DMS53 treated with DMSO at 0.1 percent for 48 hours (cell line): ENCODE measurements around the gene GLTPD2.
"Not testable (repeated sequence)": the region's sequence is repeated elsewhere in the genome, so short reads cannot be mapped to it uniquely, and the experiment has no call there.

Source experiments
- DNase-seq: peaks from one replicate; lab custom pipeline; 2025; ENCODE audit not compliant: unreplicated experiment; lab: John Stamatoyannopoulos, UW

GLTPD2 gene

DNA sequence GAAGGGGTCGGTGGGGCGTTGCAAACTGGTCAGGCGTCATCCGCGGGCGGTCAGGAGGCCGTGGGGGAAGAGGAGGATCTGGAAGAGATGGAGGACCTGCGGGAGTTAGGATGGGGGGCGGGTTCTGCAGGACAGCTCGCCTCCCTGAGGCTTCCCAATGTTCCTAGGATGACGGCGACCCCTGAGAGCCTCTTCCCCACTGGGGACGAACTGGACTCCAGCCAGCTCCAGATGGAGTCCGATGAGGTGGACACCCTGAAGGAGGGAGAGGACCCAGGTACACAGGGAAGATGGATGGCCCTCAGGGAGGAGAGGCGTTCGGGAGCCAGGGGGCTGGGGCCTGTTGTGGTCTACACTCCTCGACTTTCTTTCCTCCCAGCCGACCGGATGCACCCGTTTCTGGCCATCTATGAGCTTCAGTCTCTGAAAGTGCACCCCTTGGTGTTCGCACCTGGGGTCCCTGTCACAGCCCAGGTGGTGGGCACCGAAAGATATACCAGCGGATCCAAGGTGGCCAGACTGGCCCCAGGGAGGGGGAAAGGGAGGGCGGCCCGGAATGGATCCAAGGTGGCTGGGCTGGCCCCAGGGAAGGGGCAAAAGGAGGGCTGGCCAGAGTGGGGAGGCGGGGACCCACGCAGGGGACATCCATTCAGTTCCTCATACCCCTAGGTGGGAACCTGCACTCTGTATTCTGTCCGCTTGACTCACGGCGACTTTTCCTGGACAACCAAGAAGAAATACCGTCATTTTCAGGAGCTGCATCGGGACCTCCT, 19.0 kb downstream of the GLTPD2 start:
- no peak for DNase-seq

GRCh38 chr17:4808378-4808767, 19.6 kb downstream of the GLTPD2 start:
- DNase-seq: no peak

GRCh38 chr17:4810696-4811290, 22.0 kb downstream of the GLTPD2 start:
- DNase-seq: no peak

DNA sequence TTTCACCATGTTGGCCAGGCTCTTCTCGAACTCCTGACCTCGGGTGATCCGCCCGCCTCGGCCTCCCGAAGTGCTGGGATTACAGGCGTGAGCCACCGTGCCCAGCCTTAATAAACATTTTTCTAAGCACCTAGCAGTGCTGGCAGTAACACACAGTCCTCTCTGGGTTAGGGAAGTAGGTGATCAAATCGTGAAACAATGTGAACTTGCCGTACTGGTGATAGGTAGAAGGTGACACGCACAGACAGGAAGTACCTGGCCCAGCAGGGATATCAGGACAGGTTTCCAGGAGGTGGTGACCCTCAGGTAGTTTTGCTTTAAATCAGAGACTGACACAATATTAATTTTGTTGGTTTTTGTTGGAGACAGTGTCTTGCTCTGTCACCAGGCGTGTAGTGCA, 22.7 kb downstream of the GLTPD2 start:
- DNase-seq: no peak

- DNase-seq: no peak
Observed at GRCh38 chr17:4812690-4813089, 23.9 kb downstream of the GLTPD2 start.

DNA sequence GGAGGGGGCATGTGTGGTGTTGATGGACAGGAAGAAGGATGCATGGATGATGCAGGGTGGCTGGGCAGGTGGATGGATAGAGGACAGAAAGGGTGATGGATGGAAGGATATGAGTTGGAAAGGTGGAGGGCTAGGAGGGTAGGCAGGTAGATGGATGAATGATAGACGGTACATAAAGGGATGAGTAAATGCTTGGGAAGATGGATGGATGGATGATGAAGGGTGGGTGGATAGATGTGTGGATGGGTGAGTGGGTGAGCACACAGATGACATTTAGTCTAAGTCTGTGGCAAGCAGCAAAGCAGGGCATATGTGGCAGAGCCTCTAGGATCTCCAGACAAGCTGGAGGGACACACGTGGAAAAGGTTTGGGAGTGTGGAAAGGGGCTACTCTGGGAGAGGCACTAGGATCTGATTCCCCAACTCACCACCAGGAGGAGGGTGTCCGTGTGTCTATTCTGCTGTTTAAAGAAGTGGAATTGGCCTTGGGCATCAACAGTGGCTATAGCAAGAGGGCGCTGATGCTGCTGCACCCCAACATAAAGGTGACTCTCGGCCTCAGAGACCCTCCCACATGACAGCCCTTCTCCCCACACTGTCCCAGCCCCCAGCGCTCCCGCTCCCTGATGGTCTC, 26.4 kb downstream of the GLTPD2 start:
- DNase-seq: no peak

DNA sequence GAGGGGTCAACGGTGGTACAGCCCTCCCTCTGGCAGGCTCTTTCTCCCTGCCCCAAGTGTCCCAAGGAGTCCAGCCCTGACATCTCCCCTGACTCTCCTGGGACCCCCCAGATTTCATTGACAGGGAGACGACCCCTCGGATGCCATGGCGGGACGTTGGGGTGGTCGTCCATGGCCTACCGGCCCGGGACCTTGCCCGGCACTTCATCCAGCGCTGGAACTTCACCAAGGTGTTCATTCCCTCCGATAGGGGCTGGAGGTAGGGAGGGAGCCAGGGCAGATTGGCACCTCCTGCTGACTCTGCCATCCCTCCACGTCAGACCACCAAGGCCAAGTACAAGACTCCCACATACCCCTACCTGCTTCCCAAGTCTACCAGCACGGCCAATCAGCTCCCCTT, 28.1 kb downstream of the GLTPD2 start:
- no peak for DNase-seq

DNA sequence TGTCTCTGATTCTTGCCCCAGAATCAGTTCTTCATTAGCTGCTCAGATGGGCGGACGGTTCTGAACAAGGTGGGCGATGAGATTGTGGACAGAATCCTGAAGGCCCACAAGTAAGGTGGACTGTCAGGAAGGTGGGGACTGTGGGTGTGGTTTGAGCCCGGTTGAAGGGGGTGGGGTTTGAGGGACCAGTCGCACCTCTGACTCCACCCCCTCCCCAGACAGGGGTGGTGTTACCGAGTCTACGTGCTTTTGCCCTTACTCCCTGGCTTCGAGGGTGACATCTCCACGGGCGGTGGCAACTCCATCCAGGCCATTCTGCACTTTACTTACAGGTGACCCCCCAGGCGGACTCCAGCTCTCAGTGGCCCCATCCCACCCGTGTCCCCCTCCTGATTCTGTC, 29.5 kb downstream of the GLTPD2 start:
- DNase-seq: no peak

GRCh38 chr17:4822835-4823234, 34.1 kb downstream of the GLTPD2 start:
- no peak for DNase-seq

GRCh38 chr17:4823373-4824089, 34.8 kb downstream of the GLTPD2 start:
- DNase-seq: peak; percentile 13

DNA sequence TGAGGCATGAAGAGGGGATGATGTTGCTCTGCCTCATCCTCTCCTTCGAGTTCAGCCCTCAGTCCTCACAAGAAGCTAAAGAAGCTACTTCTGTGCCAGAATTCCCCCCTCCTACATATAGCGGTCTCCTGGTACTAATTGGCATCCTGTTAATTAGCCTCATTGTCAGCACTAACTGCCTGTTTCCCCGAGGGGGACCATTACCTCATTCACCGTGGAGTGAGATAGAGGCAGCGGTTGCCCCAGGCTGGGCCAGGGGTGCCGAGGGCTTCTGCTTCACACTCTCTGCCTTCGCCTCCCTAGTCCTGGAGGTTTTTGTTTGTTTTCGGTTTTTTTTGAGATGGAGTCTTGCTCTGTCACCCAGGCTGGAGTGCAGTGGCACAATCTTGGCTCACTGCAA, 38.6 kb downstream of the GLTPD2 start:
- DNase-seq: no peak

- DNase-seq: not testable (repeated sequence)
Observed at GRCh38 chr17:4832829-4833177, 44.0 kb downstream of the GLTPD2 start.

DNA sequence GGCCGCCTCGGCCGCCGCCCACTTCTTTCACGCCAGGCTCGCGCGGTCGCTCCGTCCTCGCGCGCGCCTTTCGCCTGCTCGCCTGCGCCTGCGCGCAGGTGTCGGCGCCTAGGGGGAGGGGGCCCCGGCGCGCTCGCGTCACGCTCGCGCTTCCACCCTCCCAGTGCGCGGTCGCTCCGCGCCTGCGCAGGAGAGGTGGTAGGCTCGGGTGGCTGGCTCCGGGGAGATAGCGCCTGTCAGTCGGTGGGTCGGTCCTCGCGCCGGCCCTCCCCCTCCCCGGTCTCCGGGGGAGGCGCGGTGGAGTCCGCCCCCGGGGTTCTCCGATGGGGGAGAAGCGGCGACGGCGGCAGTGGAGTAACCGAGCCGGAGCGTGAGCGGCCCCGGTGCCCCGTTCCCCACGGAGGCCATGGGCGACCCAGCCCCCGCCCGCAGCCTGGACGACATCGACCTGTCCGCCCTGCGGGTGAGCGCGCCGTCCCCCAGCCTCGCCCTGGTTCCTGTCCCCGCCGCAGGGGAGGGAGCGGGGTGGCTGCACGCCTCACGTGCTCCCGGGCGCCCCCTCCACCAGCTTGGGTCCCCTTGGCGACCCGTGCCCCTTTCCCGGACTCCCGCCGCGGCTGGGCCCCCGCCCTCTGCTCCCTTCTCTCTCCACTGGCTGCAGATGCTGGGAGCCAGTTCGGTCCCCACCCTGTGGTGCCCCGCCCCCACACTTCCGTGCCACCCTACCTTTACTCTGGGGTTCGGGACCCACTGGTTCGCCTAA, 44.6 kb downstream of the GLTPD2 start, which contains the start of gene MINK1:
Gene MINK1, plus strand, starts transcription at position 163 of the 763 bp plus-strand sequence. Its CDS starts 244 bp downstream, at position 407.
- peak; percentile 78 for DNase-seq

GRCh38 chr17:4833941-4834680, 45.3 kb downstream of the GLTPD2 start:
- no peak for DNase-seq

- DNase-seq: no peak
Observed at GRCh38 chr17:4834681-4835020, 45.9 kb downstream of the GLTPD2 start.

DNA sequence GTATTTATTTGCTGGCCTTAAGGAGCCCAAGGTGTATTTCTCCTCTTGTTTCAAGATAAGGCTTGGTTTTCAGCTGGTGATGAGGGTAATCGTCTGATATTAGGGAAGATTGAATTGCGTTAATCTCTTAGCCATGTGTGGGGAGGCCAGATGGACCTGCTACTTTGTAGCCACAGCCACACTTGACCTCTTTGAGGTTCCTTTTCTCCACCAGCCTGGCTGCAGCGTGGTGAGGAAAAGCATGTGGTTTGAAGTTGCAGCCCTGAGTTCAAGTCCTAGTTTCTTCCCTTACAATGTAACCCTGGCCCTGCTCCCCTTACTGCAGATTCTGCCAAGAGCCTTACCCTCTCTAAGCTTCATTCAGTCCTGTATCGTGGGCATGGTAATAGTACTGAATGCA, 47.5 kb downstream of the GLTPD2 start:
- DNase-seq: no peak

DNA sequence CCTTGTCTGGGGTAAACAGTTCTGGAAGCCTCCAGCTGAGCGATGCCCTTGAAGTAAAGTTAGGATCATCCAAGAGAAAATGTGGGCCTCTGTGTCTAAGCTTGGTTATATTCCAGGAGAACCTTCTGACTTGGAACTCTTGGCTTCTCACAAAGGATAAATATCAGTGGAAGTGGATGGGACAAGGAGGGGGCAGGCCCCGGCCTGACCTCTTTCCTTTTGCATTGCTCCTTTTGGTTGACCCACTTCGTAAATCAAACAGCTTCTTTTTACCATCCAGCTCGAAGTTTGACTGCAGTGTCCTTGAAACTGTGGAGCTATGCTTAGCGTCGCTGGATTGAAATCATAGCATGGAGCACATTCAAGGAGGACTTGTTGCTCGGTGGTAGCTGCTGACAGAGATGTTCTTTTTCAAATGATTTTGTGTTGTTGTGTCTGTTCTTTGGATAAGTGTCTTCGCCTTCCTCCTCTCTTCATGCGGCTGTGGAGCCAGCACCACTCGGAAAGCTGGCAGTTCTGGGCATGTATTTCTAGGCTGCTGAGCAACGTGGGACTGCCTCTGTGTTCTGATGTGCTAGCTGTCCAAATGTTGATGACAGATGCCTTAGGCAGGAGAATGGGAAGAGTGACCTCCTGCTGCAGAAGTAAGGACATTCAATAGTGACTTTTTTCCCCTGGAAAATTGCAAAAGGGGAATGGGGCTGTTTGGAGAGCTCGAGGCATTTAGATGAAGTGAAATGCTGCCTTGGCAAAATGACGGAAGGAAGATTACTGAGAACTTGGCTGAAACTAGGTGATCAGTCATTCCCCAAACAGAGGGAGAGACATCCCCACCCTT, 48.9 kb downstream of the GLTPD2 start:
- DNase-seq: no peak

GRCh38 chr17:4838309-4838785, 49.6 kb downstream of the GLTPD2 start:
- DNase-seq: no peak

DNA sequence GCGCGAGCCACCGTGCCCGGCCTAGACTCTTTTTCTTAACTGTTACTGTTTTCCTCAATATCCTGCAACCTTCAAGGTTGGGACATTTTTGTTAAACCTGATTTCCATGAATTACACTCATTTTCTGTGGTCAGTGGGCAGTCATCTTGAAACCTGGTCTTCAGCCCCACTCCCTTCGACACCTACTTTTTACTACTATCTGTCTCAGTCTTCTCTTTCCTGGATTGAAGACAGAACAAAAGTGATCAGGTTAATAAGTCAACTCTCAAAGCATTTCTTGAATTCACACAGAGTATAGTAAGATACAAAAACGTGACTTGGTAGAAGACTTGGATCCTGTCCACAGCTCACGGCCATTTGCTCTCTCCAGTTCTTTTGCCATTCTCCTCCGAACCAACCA, 50.5 kb downstream of the GLTPD2 start:
- no peak for DNase-seq
